Measurements from ENCODE around the gene TBC1D8.

TBC1D8 gene

GRCh38 chr2:101161658-101162057 lies 10.5 kb upstream of the TBC1D8 start:
- DNase-seq, result no peak

- no peak for DNase-seq
These were observed 9.3 kb upstream of the TBC1D8 start for GRCh38 chr2:101160454-101160853.

GRCh38 chr2:101159526-101159925 lies 8.3 kb upstream of the TBC1D8 start:
- no peak for DNase-seq

DNA sequence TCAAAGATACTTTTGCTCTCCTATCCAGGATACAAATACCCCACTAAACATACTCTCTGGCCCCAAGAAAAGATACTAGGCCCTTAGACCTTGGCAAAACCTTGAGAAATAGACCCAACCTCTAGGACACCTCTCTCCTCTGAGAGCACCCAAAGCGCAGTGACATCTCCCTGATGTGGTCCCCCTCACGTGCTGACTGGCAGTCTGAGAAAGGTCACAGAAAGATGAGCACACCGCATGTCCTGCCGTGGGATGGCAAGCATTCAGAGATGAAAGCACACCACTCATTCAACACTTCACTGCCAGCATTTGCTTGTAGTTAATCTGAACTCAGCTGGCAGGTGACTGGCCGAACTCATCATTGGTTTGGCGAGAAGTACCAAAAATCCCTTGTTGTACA lies 6.1 kb upstream of the TBC1D8 start:
- no peak for DNase-seq

- no peak for DNase-seq
These were observed 2.6 kb upstream of the TBC1D8 start for GRCh38 chr2:101153787-101154186.

DNA sequence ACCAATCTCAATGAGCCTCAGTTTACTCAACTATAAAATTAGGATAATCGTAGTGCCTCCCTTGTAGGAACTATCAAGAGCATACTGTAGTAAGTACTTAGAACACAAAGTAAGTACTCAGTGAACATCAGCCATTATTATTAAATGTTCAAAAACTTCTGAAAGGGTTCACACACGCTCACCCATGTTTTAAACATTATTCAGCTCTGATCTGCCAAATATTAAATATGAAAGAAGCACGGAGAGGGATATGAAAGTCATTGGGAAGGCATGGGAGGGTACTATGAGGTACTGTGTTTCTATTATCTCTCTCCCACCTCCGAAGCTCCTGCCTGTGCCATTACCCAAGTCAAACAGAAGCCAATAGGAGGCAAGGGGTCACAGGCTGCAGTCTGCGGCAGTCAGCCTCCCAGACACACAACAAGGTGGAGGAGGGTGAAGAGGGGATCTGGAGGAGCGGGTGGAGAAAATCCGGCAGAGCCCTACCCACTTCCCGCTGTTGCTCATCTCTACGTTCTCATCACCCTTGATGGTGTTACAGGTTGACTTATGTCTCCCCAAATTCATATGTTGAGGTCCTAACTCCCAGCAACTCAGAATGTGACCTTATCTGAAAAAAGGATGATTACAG lies 2.0 kb upstream of the TBC1D8 start:
- DNase-seq, result no peak

DNA sequence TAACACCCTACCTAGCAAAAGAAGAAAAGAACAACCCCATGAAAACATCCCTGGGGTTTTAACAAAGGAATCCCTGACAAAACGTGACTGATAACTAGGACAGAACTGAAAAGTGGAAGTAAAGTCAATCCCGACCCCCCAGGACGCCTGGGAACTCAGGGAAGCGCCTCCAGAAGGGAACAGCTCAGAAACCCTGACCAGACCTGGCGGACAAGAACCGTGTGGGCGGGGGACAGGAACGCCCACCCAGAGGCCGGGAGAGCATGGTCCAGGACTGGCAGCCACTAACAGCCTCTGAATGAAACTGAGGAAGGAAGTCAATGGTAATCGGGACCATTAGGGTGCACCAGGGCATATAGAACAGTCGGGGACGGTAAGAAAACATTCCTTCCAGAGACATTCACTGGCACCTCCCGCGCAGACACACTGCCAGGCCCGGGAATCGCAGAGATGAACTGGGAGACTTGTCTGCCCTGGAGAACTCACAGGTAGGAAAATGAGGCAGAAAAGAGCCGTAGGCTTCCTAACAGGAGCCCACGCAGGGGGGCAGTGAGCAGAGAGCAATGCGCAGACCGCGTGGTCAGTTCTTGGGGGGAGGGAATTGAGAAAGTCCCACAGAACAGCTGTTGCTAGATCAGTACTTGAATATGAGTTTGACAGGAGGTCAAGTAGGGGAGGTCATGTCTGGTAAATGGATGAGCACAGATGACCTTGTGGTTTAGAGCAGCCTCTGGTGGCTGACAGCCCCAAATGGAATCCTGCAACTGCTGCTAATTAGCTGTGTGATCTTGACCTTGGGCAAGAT lies 1.3 kb upstream of the TBC1D8 start:
- no peak for DNase-seq

DNA sequence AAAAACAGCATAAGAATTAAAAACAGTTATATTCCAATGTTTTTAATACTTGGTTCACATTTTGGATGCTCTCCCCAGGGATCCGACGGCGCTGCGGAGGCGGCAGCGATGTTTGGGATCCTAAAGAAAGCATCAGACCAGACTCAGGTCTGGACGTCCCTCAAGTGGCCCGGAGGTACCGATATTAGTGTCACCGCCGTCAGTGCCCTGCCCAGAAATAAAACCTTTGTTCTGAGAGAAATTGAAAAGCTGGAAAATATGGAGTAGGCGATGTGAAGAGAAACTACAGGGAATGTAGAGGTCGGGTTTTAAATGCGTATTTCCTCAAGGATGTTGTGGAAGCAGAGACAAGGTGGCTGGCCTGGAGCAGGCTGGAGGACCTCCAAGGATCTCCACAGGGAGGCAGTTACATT lies 683 bp upstream of the TBC1D8 start:
- DNase-seq, result no peak

- DNase-seq, result no peak
These were observed 656 bp downstream of the TBC1D8 start for GRCh38 chr2:101150306-101151145.

DNA sequence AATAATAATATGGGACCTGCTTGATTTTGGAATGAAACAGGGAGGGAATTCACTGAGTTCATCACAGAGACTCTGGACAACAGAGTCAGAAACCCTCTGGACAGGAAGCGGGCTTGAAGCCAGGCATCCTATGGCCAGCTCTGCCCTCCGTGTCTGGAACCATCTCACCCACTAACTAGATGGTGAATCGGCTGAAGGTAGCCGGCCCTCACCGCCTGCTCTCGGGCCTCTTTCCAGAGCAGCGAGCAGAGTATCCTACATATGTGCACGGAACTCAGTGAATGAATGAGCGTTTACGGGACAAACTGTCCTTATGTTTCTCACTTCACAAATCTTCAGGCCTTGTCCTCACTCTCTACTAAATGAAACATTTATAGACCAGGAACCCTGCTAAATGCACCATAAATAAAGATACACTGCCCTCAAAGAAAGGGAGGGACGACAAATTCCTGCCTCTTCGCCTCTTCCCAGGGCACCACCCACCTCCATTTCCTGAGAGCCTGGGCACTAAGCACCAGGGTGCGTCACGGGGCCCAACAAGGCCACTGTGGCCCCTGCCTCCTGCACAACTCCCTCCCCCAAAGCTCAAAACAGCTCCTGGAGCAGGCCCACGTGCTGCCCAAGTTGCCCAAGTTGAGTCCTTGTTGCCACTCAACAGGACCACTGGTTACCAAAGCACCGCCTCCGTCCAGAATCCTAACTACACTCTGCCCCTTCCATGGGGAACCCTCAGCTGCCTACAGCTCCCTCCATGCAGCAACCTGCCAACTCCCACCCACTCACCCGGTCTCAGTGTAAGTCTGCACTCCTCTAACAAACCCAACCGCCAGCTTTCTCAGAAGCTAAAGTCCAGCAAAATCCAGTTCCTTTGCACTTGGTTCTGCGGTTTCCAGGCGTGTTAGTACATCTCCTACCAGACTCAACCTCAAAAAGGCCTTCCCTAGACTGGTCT lies 1.7 kb downstream of the TBC1D8 start:
- no peak for DNase-seq

GRCh38 chr2:101148777-101149176 lies 2.4 kb downstream of the TBC1D8 start:
- DNase-seq, result no peak

DNA sequence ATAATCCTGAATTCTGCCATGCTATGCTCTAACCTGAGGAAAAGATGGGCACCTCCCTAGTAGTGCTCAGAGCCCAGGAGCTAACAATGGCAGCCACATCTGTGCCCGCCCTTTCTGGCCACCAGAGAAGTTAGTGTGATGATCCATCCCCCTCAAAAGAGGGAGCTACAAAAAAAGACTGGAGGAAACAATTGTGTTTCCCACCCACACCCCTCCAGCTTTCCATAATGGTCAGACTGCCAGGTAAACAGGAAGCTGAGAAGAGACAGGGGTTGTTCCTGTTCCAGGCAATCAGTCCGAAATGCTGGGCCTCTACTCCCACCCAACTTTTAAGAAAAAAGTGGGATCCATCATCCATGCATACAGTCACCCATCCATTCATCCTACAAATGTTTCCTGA lies 3.2 kb downstream of the TBC1D8 start:
- DNase-seq, result no peak

DNA sequence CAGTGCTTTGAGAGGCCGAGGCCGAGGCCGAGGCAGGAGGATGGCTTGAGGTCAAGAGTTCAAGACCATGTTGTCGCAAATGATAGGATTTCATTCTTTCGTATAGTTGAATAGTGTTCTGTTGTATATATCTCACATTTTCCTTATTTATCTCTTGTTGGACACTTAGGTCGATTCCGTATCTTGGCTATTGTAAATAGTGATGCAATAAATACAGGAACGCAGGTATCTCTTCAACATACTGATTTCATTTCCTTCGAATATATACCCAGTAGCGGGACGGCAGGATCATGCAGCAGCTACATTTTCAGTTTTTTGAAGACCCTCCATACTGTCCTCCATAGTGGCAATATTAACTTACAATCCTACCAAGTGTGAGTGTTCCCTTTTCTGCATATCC lies 4.1 kb downstream of the TBC1D8 start:
- no peak for DNase-seq

- DNase-seq, result no peak
These were observed 4.6 kb downstream of the TBC1D8 start for GRCh38 chr2:101146535-101146934.

- DNase-seq, result no peak
These were observed 5.8 kb downstream of the TBC1D8 start for GRCh38 chr2:101145406-101145805.

- no peak for DNase-seq
These were observed 9.0 kb downstream of the TBC1D8 start for GRCh38 chr2:101142163-101142562.

DNA sequence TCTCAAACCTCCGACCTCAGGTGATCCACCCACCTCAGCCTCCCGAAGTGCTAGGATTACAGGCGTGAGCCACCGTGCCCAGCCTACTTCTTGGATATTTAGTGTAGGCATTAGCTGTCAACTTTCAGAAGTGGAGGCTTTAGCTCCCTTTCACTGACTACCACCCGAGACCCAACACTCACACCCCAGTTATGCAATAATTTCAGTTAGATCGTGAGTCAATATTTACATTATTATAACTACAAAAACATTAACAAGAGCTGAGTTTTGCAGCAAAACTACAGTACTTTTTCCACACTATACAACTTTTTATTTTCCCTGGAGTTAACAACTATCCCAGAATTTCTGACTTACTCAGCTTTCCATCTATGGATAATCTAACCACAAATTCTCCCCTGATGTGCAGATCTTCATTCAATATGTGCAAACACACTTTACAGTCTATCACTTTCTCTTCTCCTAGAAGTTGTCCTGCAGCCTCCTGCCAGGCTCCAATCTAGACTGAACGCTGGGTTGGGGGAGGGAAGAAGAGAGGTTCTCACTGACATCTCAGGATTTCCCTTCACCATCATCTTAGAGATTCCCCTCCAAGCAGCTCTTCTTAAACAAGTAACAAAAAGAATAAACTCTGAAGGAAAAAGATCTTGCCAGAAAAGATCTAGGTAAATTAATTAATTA lies 10.1 kb downstream of the TBC1D8 start:
- no peak for DNase-seq

DNA sequence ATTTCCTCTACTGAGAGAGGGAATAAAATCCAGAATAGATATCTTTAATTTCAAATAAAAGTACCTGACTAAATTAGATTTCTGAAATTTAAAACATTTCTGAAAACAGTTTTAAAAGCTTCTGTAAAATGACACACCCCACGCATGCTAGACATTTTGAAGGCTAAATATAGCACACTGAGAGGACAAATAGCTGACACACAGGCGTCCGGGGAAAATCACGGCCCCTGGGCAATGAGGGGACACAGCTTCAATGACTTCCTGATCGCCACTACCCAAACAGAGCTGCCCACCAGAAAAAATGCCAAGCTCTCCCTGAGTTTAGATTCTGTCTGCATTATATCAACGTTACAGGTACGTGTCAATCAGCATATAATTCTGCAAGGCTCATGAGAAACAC lies 10.9 kb downstream of the TBC1D8 start:
- DNase-seq, result no peak

DNA sequence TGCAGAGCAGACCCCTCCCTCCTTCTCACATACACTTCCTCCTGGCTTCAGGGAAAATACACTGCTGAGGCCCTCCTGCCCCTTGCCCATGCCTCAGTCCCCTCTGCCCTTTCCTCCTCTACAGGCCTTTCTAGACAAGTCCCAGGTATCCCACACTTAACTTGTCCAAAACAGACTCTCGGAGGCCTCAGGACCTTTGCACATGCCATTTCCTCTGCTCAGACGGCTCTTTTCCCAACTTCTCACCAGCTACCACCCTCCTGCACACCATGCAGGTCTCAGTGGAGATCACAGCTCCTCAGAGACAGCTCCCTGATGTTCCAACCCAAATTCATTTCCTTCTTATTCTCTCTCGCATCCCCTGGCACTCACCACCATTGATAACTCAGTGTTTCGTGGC lies 11.7 kb downstream of the TBC1D8 start:
- no peak for DNase-seq

DNA sequence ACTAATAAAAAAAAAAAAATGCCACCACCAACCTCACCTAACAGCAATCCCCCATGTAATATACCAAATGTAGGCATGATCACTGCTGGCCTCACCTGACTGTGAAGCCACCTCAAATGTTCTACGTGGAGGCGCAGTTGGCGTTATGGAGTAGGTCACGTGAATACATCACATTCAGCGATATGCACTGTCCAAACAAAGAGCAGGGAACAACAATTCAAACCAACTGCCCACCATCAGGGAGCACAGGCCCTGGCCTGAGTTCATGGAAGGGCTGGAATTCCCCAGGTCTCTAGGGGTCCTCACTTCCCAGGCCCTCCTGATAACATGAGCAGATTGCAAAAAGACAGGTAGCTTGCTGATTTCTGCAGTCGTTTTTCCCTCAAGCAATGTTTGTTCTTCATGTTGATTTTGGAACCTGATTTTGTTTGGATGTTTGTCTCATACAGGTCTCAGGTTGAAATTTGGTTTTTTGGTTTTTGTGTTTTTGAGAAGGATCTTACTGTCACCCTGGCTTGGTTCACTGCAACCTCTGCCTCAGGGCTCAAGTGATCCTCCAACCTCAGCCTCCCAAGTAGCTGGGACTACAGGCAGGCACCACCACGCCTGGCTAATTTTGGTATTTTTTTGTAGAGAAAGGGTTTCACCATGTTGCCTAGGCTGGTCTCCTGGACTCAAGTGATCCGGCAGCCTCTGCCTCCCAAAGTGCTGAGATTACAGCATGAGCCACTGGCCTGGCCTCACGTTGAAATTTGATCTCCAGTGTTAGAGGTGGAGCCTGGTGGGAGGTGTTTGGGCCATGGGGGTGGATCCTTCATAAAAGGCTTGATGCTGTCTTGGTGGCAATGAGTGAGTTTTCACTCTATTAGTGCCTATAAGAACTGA lies 15.5 kb downstream of the TBC1D8 start:
- no peak for DNase-seq
